KOPT-K1 (cell line): ENCODE results near the gene REEP6.

Experiments
- H3K27ac ChIP-seq: fragments of 200-600 bp; sonication (generic); 2 replicates; pipeline ENCODE4 v1.5.1; 2016; ENCODE audit warnings: antibody characterized with exemption, mild to moderate bottlenecking, low read depth, low read length; ENCODE audit not compliant: poor library complexity, severe bottlenecking
- H3K36me3 ChIP-seq: fragments of 200-600 bp; sonication (generic); 2 replicates; pipeline ENCODE4 v1.5.1; 2017; ENCODE audit warnings: antibody characterized with exemption, mild to moderate bottlenecking, low read length, moderate library complexity; ENCODE audit not compliant: insufficient read depth
- H3K9me3 ChIP-seq: fragments of 200-600 bp; sonication (generic); 2 replicates; pipeline ENCODE4 v1.5.1; 2017; ENCODE audit warnings: antibody characterized with exemption, low read length, mild to moderate bottlenecking; ENCODE audit not compliant: insufficient read depth, poor library complexity, severe bottlenecking

REEP6 gene

GRCh38 chr19:1503925-1504773, 13.2 kb downstream of the REEP6 start:
- Histone ChIP-seq H3K9me3 (no peaks in the 10 kb centered on the region), H3K36me3 (no peaks in the 10 kb centered on the region), H3K27ac (no peak overlapping the region)

DNA sequence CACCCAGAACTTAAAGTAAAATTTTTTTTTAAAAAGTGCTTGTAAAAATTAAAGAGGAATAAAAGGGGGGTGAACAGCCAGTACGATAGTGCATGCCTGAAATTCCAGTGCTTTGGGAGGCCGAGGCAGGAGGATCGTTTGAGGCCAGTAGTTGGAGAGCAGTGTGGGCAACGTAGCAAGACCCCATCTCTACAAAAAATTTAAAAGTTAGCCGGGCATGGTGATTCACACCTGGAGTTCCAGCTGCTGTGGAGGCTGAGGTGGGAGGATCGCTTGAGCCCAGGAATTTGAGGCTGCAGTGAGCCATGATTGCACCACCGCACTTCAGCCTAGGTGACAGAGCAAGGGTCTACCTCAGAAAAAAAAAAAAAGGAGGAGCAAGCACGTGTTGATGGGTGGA, 14.0 kb downstream of the REEP6 start:
- no peak overlapping the region for H3K27ac ChIP-seq
- no peaks in the 10 kb centered on the region for H3K9me3 ChIP-seq
- no peaks in the 10 kb centered on the region for H3K36me3 ChIP-seq

DNA sequence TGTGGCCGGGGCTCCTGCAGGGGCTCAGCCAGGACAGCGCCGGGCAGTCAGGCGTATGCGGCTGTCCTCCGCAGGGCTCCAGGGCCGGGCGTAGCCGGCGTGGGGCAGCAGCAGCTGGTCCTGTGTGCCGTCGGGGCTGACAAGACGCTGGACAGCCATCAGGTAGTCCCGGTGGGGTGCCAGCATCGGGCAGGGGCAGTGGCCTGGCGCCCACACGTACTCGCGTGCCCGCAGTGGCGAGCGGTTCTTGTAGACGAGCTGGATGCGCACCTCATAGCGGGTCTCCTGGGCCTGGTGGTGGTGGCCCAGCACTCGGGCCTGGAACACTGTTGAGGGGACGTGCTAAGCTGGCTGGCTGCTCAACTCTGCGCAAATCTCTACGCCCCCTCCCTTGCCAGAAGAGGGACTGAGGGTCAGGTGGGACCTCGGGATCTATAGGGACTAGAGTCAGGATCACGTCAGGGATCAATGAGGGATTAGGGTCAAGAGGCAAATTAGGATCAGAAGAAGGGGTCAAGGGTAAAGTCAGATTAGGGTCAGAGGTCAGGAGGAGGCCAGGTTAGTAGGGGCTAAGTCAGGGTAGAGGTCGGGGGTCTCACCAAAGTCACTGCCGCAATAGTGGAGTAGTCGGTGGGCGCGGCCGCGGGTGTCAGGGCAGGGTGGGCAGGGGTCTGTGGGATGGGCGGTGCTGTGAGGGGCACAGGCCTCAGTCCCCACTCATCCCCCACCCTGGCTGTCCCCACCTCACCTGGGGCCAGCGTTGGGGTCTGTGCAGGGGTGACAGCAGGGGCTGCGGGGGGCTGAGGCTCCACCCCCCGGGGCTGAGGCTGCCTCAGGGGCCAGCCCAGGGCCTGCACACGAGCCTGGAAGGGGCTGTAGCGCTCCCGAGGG, 15.3 kb downstream of the REEP6 start:
- Histone ChIP-seq H3K27ac (no peak overlapping the region), H3K9me3 (no peaks in the 10 kb centered on the region), H3K36me3 (no peaks in the 10 kb centered on the region)

GRCh38 chr19:1507192-1507660, 16.2 kb downstream of the REEP6 start:
- H3K9me3 ChIP-seq: no peaks in the 10 kb centered on the region
- no peak overlapping the region for H3K27ac ChIP-seq
- H3K36me3 ChIP-seq: no peaks in the 10 kb centered on the region

GRCh38 chr19:1507763-1508506, 17.0 kb downstream of the REEP6 start:
- H3K9me3 ChIP-seq: no peaks in the 10 kb centered on the region
- H3K27ac ChIP-seq: peak overlapping the region; percentile 66
- no peaks in the 10 kb centered on the region for H3K36me3 ChIP-seq

GRCh38 chr19:1508507-1508856, 17.5 kb downstream of the REEP6 start:
- no peak overlapping the region for H3K27ac ChIP-seq
- no peaks in the 10 kb centered on the region for H3K9me3 ChIP-seq
- H3K36me3 ChIP-seq: no peaks in the 10 kb centered on the region

DNA sequence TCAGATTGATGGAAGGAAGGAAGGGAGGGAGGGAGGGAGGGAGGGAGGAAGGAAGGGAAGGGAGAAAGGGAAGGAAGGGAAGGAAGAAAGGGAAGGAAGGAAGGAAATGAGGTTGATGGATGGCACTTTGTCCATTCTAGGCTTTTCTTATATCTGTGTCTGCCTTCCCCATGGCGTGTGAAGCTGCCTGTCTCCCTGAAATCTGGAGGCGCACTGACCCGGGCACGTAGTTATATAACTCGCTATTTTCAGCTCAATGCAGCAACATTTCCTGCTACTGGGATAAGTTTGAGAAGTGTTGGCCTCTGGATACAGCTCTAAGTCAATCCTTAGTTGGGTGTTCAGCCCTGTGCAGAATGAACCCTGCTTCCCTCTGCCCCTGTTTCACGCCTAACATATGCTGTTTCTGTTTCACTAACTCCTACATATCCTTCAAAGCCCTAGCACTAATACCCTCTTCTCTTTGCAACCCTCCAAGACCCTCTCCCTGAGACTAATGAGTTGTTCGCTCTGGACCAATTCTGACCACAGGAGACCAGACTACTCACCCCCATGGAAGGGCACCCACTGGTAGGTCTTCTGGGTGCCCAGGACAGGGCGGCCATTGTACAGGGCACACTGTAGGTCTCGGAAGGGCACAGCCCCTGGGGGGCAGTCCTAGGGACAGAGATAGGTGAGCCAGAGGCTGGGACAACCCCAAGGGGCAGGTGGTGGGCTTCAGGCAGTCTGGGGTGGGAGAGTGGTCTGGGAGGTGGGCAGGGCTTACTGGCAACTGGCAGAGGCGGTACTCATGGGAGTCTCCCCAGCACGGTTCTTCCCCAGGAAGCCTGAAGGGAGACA, 18.8 kb downstream of the REEP6 start:
- Histone ChIP-seq H3K9me3 (no peaks in the 10 kb centered on the region), H3K27ac (no peak overlapping the region), H3K36me3 (no peaks in the 10 kb centered on the region)

DNA sequence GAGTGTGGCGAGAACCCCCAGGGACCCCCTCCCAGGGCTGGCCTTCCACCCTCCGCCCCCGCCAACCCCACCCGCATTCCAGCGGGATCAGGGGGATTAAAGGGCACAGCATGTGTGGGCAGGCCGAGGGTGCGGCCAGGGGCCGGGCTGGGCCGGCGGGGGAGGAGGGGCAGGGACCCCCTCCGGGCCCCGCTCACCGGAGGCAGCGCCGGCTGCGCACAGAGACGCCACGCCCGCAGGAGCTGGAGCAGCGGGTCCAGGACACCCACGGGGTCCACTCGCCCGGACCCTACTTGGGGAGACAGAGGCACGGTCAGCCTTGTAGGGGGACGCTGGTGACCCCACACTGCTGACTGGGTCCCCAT, 19.4 kb downstream of the REEP6 start:
- Histone ChIP-seq H3K27ac (no peak overlapping the region), H3K36me3 (no peaks in the 10 kb centered on the region), H3K9me3 (no peaks in the 10 kb centered on the region)

GRCh38 chr19:1510807-1511206, 19.8 kb downstream of the REEP6 start:
- Histone ChIP-seq H3K36me3 (no peaks in the 10 kb centered on the region), H3K9me3 (no peaks in the 10 kb centered on the region), H3K27ac (no peak overlapping the region)

- no peaks in the 10 kb centered on the region for H3K36me3 ChIP-seq
- H3K9me3 ChIP-seq: no peaks in the 10 kb centered on the region
- no peak overlapping the region for H3K27ac ChIP-seq
These were observed 20.6 kb downstream of the REEP6 start for GRCh38 chr19:1511318-1512317.

DNA sequence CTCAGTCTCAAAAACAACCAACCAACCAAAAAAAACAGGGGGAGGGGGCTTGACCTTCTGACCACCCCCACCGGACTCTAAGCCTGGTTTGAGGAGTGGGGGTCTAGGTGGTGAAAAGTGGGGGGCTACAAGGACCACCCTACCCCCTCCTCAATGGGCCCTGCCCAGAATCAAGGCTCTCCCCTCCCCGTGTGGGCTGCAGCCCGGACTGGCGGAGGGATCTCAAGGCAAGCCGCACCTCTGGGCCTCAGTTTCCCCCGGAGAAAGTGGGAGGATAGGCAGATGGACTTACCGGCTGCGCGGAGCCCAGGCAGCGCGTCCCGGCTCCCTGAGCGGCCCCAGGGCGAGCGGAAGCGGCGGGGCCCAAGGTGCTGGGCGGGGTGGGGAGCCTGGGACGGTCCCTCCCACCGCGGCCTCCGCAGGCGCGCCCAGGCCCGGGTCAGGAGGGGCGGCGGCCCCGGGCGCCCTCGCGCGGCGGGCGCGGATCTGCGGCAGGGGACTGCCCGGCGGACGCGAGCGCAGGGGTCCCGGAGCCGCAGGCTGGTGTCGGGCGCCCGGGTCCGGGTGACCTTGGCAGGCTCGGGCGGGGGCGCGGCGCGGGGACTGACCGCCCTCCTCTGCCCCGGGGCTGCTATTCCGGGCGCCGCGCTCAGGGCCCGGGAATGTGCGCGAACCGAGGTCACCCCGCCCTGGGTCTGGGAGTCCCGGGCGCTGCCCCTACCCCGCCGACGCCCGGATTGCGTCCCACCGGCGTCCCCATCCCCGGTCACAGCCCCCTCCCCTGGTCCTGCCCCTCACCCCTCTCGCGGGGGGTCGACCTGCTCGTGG, 21.9 kb downstream of the REEP6 start, which contains the start of gene ADAMTSL5:
TSS of gene ADAMTSL5 (minus strand) at position 349 of the 828 bp plus-strand sequence. CDS start 2,076 bp downstream, outside the sequence.
- Histone ChIP-seq H3K36me3 (no peaks in the 10 kb centered on the region), H3K27ac (no peak within 1 kb of the TSS), H3K9me3 (no peaks in the 10 kb centered on the region)

DNA sequence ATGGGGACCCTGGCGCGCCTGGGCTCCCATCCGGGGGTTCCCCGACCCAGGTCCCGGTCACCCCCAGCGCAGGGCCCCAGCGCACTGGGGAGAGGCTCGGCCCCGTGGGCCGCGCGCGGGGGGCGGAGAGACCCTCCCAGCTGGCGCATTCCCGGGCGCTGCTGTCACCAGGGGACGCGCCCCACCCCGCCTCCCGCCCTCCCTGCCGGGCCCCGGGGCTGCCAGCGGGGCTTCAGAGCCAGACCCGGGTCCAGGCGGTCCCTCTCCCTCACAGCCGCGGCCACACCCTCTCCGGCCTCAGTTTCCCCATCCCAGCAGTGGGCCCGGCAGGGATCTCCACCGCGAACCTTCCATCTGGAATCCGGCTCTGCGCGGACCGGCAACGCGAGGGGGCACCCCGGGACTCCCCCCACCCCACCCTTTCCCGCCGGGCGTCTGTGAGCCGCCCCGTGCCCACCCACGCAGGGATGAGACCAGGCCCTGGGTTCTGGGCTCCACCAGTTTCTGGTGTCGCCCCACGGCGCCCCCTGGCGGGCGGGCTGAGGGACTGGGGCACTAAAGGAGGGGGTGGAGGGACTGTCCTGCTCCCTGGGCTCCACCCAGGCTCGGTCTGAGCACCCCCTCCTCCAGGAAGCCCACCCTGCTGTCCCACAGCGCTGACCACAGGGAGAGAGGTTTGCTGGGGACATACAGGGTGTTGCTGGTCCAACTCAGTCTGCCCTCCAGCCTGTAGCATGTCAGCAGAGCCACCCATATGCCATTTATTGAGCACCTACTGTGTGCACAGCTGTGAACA, 22.7 kb downstream of the REEP6 start:
- Histone ChIP-seq H3K27ac (no peak overlapping the region), H3K9me3 (no peaks in the 10 kb centered on the region), H3K36me3 (no peaks in the 10 kb centered on the region)
